HG02678 (cell line): ENCODE data around the gene BRD2.
A peak's percentile ranks its signal among the peaks of the same experiment; 100 is the strongest.
"Not testable (repeated sequence)": the region's sequence is repeated elsewhere in the genome, so short reads cannot be mapped to it uniquely, and the experiment has no call there.

ENCODE experiments used
- ATAC-seq: cut with Tn5 transposase; IDR thresholded peaks from one replicate; pipeline ENCODE4 v1.9.1; 2021; ENCODE audit warnings: mild to moderate bottlenecking, moderate library complexity; ENCODE audit not compliant: unreplicated experiment

BRD2 gene

DNA sequence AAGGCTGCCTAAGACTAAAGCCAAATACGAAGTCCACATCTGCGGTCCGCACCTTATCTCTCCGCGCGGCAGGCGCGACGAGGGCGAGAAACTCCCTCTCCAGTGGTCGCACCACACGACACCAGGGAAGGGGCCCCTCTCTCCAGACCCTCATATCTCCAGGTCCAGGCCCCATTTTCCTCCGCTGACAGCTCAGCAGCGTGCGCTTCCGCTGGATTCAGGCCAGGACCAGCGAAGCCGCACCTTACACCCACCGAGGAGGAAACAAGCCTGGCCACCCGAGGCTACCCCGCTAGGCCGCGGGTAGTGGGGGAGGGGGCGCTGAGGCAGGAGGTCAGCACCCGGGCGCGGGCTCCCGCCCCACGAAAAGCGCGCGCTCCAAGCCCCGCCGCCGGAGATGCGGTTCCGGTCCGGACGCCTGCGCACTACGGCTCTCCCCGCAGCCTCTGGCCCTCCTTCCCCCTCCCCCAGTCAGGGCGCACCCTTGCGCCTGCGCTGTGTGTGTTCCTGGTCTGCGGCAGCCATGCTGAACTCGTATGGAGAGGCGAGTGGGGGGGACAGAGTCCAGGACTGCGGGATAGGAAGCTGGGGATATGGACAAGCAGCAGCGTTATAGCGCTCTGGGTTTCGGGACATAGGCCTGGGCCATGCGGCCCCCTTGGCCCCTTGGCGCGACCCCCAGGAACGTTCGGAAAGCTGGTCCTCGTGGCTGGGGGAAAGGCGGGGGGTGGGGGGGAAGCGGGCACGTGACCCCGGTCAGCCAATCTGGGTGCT is at the start of gene BRD2:
Gene BRD2 (plus strand): TSS at position 502 of the 774 bp plus-strand sequence. CDS start 4,305 bp downstream, outside the sequence.
- ATAC-seq, result peak; percentile 41

DNA sequence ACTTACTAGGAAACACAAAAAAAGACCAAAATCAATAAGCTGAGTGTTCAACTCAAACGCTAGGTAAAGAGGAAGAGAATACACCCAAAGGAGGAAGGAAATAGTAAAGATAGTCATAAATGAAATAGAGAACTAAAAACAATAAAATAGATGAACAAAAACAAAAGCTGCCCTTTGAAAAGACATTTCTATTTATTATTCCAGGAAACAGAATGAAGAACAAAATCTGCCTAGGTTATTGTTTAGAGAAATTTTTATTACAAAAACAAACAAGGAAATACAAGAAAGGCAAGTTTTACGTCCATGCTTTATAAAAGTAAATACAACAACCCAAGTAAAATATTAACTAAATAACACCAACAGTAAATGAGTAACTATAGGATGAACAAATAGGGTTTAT is 47.7 kb upstream of the BRD2 start:
- ATAC-seq, result no peak

DNA sequence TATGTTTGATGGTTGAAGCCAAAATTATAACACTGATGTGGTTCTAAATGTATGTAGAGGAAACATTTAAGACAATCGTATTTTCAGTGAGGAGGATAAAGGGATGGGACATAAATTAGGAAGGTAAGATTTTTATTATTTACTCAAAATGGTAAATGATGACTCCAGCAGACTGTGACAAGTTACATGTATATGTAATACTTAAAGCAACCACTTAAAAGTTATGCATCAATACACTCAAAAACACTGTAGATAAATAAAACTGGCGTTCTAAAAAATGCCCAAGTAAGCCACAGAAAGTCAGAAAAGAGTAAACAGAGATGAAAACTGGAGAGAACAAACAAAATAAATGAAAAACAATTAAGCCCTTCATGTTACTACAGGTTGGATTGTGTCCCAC is 46.3 kb upstream of the BRD2 start:
- ATAC-seq, result no peak

DNA sequence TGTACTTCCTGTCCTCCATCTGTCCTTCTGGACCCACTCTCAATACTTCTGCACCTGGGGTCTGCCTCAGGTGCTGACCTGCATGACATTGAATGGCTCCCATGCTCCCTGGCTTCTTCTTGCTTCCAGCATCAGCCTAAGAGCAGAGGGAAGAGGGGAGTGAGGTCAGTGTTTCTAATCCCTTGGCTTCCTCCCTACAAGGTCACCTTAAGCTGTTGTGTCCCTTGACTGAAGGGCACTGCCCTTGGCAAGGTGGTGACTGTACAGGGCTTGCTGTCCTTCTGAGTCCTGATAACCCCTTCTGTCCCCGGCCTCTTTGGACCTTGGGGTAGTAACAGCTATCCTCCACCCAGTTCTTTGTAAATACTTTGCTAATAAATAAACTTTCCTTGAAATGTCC is 37.2 kb upstream of the BRD2 start:
- ATAC-seq, result no peak

DNA sequence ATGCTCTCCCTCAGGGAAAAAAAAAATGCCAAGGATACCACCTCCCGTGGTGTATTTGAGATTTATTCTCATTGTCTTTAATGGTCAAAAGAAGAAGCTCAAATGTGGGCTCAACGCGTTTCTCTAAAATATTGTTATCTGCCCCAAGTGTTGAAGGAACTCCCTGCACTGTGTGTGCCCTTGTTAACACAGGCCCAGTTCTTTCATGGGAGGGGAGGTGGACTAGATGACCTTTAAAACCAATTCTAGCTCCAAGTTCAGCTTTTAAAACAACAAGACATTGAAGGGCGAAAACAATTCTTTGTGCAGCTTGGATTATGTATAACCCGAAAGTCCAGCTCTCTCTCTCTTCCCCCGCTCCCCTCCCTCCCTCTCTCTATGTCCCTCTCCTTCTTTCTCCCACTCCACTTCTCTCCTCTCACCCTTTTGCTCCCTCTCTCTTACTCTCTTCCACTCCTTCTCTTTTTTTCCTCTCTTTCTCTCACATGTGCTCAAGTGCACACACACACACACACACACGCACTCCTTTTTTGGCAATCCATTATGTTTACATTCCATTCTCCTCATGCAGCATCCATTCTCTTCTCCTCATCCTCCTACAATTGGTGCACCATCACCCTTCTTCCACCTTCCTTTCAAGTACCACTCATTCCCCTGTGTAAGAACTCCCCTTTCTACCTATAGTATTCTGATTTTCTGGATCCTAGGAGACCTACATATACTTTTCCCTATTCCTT is 36.1 kb upstream of the BRD2 start:
- no peak for ATAC-seq

DNA sequence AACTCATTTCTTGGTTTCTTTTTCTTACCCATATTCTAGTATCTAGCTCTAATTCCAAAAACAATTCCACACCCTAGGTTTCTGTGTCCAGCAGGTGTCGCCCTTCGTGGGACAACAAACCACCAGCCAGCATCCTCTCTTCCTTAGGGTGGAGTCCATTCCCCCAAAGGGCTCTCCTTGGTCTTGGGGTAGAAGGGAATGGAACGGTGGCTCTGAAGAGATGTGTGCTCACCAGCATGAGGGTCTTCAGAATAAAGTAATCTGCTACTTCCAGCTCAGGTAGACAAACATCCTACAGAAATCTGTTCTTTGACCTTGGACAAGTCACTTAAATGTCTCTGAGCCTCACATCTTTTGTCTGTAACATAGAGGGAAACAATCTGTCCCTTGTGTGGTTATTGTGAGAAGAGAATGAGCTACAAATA is 34.7 kb upstream of the BRD2 start:
- ATAC-seq, result no peak

DNA sequence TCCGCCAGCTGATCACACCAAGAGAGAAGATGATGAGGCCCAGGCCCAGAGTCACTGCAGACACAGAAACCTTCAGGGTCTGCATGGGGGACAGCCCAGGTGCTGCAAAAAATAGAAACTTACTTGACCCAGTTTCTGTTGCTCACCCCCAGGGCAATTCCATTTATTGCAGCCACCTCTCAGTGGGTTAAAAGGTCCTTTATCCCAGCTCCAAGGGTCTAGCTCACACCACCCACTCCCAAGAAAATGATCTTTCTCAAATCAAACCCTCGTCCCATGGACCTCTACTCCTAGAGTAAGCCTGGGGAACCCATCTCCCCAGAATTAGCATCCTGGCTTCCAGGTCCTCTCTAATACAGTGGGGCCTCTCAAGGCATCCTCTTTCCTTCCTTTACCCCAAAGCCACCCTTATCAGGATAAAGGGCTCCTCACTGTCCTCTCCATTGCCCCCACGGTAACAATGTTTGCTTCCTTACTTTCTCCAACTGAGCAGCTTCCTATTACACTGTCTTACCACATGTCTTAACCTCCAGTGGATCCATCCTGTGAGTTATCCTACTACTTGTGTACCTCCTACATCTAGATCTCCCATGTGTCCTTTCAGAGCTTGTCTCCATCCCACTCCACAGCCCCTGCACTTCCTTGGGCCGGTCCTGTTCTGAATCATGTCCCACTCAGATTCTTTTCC is 32.7 kb upstream of the BRD2 start:
- ATAC-seq, result no peak

DNA sequence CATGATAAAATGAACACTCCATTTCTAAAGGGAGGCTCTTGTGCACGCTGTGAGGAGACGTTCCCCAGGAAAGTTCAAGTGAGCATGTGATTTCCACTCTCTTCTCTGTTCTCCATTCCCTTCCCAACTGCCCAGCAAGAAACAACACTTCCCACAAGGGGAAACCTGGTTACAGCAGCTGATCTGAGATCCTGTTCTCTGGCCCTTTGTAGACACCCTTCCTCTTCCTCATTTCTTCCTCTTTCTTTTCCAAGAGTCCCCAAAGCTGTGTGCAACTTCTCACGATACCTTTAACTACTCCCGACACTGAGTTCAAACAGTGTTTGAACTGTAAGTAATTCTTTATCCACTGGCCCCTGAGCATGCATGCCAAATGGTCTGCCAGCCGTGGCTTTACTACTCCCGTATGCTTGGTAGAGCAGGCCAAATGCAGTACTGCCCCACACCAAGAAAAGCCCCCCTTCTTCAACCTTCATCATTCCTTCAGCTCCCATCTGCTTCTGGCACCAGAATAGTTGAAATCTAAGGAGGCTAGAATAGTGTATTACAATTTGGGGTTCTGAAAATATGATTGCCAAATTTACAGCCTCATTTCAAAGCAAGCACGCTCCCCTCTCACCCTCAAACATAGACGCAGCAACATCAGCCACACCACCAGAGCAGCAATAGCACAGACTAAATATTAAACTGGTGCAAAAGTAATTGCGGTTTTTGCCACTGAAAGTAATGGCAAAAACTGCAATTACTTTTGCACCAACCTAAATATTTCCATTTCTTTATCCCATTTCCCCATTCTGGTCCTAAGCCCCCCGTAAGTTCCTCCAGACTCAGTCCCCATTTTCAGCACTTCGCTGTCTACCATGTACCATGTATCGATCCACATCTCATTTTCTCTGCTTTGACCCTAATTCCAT is 31.9 kb upstream of the BRD2 start:
- no peak for ATAC-seq

DNA sequence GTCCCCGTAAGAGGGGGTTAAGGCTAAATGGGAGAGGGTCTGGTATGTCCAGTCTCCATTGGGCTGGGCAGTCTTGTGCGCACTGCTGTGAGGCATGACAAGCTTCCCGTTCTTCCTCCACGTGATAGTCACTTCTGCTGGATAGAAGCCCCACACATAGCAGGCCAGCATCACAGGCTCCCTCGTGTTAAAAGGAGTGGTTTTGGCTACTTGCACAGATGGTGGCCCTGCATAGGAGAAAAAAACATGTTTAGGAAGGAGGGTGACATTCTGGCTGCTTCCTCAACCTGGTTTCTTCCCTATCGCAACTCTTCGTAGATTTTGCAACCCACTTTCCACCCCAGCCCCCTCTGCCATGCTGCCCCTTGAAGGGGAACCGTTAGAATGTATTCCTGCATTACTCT is 31.2 kb upstream of the BRD2 start:
- no peak for ATAC-seq

DNA sequence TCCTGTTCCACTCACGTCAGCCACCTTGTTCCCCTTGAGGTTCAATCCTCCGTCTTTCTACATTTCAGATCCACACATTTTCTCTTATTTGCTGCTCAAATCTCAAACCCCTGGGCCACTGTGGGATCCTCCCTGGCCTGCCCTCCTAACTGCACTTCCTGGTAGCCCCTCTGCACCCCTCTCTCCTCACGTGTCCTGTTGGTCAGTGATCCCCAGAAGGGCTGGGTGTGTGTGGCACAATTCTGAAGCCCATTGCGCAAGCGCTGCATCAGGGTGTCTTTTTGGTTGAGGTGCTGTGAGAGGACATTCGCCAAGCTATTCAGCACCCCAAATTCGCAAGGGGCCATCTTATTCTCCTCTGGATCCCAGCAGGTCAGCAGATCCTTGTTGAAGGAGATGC is 29.9 kb upstream of the BRD2 start:
- ATAC-seq, result no peak

DNA sequence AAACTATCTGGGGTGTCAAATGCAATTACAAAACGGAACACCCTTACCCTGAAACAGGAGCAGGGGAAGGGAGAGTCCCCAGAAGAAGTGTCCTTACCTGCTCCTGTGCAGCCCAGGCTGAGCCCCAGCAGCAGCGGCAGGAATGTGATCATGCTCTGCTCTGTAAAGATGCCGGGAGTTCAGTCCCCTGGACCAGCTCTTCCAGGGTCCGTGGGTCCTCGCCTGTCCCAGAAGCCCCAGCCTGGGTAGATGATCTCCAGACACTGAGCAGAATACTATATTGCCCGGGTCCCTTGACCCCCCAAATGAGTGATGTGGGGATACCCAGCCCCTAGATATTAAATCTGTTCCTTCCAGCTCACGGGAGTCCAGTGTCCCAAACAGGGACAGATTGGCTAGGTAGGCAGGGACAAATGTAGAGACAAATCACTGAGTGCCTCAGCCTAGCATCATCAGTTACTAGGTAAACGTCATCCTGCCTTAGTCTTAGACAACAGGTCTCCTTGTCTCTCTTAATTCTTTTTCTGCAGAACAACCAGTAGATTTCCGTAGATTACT is 27.7 kb upstream of the BRD2 start, which contains the start of gene HLA-DMB:
Gene HLA-DMB (minus strand): TSS at position 373 of the 558 bp plus-strand sequence. CDS start 221 bp downstream, at position 152.
- peak; percentile 57 for ATAC-seq

DNA sequence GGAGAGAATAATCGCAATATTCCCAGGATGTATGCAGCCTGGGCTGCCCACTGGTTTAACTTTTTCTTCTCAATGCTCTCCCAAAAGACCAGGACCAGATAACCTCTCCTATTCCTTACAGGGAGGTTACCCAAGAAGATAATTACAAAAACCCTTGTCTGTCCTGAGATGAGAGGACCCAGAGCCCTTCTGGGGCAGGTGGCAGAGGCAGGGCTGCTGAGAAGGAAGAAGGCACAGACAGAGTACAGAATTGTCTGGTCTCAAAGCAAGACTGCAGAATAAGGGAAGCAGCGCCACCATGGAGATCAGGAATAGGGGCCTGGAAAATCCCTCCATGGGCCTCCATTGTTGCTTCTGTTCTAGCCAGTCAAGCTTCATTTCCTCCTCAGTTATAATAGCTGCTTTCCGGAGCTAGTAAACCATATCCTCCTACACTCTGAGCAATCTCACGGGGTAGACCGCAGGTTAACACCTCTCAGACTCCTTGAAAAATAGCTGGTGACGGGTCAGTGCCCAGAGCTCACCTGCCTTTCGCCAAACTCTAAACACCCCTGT is 27.1 kb upstream of the BRD2 start:
- ATAC-seq, result peak; percentile 54

DNA sequence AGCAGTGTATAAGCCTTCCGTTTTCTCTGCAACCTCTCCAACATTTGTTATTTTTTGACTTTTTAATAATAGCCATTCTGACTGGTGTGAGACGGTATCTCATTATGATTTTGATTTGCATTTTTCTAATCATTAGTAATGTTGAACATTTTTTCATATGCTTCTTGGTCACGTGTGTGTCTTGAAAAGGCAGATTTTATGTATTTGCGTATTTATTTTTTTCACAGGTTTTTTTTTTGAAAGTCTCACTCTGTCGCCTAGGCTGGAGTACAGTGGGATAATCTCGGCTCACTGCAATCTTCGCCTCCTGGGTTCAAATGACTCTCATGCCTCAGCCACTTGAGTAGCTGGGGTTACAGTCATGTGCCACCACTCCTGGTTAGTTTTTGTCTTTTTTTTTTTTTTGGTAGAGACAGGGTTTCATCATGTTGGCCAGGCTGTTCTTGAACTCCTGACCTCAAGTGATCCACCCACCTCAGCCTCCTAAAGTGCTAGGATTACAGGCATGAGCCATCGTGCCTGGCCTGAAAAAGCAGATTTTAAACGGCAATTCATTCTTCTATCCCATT is 25.8 kb upstream of the BRD2 start:
- ATAC-seq, result not testable (repeated sequence)

DNA sequence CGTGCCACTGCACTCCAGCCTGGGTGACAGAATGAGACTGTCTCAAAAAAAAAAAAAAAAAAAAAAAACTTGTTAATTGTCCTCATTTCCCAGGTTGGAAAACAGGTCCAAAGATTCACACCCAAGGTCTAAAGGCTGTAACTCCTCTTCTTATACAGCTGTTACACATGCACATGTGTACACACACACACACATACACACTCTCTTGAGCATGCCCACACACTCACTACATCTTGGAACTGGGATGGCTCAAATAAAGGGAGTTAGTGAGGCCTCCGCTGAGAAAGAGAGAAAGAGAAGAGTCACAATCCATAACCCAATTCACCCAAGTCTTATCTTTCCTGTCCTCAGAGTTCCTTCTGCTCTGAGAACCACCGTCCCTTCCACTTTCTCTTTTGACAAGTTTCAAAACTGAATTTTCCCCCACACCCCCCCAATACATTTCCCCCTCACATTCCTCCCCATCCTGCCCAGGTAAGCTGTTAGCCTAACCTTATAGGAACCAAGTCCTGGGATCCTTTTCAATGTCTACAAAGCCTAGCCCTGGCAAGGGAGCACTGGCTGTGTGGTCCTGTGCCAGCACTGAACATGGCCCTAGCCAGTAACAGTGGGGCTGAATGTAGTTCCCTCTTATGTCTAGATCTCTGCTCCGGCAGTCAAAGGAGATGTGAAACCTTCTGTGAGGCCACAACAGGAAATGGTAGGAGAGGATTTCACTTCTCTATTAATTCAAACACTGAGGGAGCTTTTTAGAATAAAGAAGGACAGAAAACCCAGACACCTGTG is 24.3 kb upstream of the BRD2 start:
- ATAC-seq, result peak; percentile 52

DNA sequence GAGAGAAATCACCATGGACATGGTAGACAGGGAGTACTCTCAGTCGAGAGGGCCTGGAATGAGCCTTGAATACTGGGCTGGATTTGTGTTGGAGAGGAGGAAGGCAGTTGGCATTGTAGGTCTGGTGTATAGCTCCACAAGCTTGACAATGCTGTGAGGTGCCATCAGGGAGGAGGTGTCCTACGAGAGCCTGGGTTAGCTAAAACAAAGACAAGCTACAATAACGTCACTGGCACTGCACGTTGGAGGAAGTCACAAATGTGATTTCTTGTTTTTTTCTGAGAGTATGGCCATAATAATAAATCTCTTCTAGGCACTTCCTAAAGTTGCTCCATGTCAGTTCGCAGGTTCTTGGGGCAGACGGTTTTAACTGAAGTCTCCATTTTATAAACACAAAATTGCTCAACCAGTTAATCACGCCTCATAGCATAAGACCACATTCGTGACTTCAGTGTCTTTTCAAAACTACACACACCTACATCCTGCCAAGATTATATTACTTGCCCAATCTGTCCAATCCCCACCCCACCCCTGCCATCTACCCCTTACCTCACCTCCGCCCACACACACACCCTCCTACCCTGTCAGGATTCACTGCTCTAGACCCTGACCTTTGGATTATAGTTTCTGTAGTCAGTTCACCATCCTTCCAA is 23.2 kb upstream of the BRD2 start:
- ATAC-seq, result no peak

DNA sequence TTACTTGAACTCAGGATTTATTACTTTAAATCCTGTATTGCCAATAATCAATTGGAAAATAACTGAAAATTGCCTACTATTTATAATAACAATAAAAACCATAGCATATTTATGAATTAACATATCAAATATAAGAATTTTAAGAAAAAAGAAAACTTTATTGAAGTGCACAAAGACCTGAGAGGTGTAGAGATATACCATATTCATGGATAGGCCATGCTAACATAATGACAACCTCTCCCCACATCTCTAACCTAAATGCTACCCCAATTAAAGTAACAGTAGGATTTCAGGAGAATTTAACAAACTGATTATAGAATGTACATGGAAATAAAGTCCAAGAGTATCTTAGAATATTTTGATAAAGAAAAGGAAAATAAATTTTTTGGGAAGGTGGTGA is 22.4 kb upstream of the BRD2 start:
- ATAC-seq, result no peak

DNA sequence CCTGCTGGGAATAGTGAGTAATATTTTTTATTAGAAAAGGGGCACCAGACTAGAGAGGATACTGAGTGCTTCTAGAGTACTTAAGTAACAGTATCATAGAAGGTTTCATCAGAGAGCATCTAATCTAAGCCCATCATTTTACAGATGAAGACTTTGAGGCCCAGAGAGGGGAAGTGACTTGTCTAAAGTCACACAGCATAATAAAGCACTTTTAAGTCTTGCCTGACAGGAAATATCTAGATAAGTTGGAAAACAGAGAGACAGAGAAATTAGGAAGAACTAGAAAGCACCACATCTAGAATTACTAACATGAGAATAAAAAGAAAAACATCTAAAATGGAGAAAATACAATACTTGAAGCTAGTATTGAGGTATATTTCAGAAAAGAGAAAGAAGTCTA is 21.5 kb upstream of the BRD2 start:
- ATAC-seq, result no peak
